NCI-H1417 treated with DMSO at 0.1 percent for 48 hours (cell line): ENCODE data around the gene GRIK5.

ENCODE experiments used
- DNase-seq: peaks from one replicate; lab custom pipeline; 2025; lab: John Stamatoyannopoulos, UW

The GRIK5 gene

DNA sequence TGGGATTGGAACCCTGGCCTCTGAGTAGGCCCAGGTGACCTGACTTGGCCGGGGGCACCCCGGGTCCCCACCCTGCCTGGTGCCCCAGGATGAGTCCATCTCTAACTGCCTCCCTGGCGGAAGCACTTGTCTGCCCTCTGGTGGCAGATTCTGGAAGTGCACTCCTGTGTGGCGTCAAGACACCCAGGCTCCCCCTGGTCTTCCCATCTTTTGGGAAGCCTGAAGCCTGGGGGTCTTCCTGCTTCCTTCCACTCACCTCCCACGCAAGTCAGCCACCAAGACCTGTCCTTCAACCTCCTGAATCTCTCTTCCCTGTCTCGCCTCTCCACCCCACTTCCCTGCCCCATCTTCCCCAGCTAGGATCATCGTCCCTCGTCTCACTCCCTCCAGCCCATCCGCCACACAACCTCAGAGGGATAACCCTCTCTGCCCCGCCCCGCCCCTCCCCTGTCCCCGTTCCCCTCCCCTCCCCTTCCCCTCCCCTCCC, 118.3 kb downstream of the GRIK5 start:
- DNase-seq = no peak
